NCI-H1694 treated with DMSO at 0.1 percent for 48 hours (cell line): ENCODE results near the gene WWOX.

Experiments
- DNase-seq: peaks from one replicate; lab custom pipeline; 2025; lab: John Stamatoyannopoulos, UW

Gene WWOX

DNA sequence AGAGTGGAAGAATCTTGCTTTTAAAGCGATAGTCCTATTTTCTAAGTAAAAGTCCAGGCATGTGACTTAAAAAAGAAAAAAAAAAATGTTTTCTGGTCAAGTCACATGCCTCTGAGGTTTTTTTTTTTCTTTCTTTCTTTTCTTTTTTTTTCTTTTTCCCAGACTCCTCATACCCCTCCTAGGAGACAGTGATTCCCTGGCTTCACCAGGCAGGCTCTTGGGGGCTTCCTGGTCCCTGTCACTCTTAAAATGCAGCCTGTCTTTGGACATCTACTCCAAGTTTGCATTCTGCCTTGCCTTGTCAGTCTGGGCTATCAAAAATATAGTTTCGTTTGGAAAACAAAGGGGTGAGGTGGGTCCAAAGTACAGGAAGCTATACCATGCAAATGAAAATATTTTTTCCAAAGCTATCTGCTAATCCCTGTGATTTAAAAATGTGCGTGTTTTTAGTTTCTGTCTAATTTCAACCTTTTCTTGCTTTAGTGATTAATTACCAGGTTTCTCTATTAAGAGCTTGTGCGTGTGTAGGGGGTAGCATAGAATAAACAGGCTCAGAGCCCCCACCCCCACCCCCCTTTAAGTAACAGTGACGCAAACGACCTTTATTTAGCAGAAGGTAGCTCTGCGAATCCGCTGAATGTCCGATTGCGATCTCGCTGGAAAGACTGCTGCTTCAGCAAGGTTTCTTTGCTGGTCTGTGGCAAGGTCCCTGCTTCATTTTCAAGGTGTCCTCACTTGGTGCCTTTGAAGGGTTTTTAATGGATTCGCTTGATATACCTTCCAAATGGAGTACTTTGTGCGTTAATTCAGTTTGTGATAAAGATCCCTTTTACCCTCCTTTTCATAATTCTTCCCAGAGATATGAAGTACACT lies 510.2 kb downstream of the WWOX start:
- DNase-seq: no peak

GRCh38 chr16:78611318-78611717 lies 511.9 kb downstream of the WWOX start:
- DNase-seq: no peak

DNA sequence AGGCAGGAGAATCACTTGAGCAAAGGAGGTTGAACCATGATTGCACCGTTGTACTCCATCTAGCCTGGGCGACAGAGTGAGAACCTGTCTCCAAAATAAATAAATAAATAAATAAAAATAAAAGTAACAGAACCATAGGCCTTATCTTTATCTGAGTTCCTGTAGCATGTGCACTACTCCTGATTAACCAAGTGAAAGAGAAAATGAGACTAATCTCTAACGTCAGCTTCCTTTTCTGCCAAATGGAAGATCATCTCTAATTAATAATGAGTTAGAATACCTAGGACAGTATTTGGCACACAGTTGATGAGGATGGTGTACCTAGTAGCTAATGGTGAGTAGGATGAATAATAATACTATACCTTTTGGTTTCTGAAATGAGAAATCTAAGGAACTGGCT lies 520.4 kb downstream of the WWOX start:
- DNase-seq: no peak

- DNase-seq: no peak
These were observed 520.8 kb downstream of the WWOX start for GRCh38 chr16:78620291-78620690.

GRCh38 chr16:78623796-78624195 lies 524.3 kb downstream of the WWOX start:
- DNase-seq: no peak

DNA sequence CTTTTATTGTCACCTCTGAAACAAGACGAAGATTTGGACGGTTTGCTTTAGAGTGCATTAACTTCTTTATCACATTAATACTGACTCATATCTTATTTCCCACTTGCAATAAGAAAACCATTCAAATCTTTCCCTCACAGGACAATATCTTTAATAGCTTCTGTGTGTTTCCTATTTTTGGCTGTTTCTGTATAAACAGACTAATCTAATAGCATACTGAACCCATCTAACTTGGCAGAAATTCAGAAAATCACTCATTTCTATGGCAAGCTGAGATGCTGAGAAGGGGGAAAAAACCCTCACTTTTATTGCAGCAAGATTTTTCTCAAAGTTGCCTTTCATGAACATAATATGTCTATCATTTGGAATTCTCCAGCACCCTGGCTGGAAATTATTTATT lies 524.9 kb downstream of the WWOX start:
- DNase-seq: no peak

DNA sequence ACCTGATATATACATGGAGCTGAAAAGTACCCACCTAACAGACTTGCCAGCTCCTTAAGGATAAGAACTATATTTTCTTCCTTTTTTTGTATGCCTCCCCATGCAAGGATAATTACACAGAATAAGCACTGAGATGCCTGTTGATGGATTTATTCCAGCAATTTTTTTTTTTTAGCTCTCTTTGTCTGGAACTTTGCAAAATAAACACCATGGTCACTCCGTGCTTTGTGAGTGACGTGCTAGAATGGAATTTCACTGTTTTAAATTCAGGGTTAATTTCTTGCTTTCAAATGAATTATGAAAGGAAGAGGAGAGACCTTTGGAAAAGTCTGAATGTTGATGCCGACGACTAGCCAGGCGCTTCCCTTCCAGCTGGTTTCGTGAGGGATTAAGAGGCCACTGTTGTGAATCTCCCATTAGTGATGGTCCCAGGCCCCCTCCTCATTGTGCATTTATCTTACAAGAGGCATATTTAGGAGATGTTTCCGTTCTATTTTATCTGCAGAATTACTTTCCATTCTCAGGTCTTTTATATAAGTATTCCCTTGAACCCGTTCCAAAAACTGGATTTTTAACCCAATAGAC lies 529.1 kb downstream of the WWOX start:
- no peak for DNase-seq

- DNase-seq: no peak
These were observed 529.7 kb downstream of the WWOX start for GRCh38 chr16:78629173-78629572.

- DNase-seq: no peak
These were observed 530.6 kb downstream of the WWOX start for GRCh38 chr16:78630102-78630501.

GRCh38 chr16:78633551-78633950 lies 534.1 kb downstream of the WWOX start:
- DNase-seq: no peak

DNA sequence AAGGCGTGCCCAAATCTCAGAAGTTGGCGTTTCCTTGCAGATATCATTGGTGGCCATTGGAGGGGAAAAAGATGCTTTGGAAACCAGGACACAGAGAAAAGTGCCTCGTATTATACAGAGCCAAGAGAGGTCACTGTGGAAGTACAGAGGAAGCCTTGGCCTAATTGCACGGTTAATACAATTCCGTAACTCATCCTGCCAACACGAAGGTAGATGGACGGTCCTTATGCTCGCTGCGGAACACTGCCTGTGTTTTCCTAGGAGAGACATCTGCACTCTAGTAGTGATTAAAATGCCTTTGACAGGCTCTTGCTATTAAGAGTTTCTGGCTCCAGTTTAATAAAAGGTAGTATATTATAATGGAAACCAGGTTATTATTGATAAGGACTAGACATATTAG lies 536.4 kb downstream of the WWOX start:
- no peak for DNase-seq

- DNase-seq: no peak
These were observed 538.9 kb downstream of the WWOX start for GRCh38 chr16:78638371-78638770.

DNA sequence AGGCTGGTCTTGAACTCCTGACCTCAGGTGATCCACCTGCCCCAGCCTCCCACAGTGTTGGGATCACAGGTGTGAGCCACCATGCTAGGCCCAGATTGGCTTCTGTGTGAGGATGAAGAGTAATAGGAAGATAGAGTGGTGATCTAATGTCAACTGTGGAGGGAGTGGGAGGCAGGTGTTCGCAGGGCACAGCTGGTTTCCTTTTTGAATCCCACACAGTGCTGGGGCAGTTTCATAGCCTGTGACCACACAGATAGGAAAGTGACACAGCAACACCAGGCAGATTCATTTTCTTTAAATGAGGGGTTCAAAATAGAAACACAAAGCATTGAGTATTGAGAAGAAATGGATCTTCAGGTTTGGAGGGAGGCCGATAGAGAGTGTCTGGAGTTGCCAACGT lies 540.3 kb downstream of the WWOX start:
- no peak for DNase-seq

- no peak for DNase-seq
These were observed 541.4 kb downstream of the WWOX start for GRCh38 chr16:78640886-78641285.

- no peak for DNase-seq
These were observed 542.0 kb downstream of the WWOX start for GRCh38 chr16:78641433-78641832.

GRCh38 chr16:78642621-78643285 lies 543.3 kb downstream of the WWOX start:
- no peak for DNase-seq

- DNase-seq: no peak
These were observed 546.2 kb downstream of the WWOX start for GRCh38 chr16:78645657-78646056.

GRCh38 chr16:78647019-78647418 lies 547.6 kb downstream of the WWOX start:
- no peak for DNase-seq

DNA sequence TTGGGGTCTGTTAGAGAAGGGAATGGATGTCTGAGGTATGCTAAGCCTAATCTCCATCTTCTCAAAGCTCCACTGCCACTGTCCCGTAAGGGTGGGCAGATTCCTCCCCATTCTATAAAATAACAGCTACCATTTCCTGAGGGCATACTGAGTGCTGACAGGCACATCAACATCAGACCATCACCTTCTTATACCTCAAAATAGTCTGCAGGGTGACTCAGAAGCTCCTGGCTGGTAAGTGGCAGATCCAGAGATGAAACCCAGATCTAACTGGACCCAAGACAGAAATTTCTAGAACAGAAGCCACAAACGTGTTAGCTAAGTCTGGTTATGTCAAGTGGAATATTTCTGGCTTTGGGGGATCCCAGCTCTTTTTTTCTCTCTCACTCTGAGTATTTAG lies 548.0 kb downstream of the WWOX start:
- DNase-seq: no peak

- DNase-seq: no peak
These were observed 549.1 kb downstream of the WWOX start for GRCh38 chr16:78648517-78648916.

DNA sequence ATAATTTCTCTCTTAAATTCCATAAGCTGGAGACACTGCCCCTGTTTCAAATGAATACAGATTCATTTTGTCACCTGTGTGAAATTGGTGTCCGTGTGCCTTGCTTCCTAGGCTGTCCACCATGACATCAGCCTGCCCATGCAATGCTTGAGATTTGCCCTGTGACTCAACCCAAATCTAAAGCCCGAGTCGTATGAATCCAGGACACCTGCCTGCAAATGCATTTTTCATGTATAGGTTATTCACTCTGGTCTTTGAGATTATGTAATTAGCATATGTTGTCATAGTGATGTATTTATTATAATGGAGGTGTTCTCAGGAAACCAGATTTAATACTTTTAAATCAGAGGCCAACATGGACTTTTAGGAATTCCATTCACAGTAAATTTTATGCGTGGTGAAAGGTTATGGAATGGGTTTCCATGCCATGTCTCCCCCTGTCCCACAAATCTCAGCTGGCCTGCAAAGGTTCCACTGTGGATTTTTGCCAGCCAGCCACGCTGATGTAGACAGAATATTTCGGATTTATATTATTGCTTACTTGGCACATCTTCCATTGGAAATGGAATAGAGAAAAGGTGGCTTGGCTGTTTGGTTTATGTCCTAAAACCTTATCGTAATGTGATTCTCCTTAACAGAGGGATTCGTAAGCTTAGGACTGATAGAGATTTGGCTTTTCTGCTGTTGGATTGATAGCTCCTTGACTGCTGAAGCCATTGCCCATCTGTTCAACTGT lies 551.1 kb downstream of the WWOX start:
- DNase-seq: no peak

DNA sequence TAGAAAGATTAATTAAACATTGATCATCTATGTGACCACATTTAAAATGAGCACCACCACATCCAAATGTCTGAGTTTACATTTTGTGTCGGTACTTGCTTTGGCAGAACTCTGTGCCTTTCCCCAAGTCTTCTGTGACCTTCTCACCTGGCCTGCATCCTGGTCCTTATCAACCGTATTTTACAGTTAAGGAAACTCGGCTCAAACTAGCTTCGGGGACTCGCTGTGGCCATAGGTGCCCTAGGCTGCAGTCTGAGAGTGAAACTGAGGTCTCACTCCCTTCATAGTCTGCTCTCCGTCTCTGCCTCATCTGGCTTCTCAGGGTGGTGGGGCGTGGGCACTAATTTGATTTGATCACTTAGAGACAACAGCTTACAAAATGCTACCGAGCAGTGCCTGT lies 555.5 kb downstream of the WWOX start:
- DNase-seq: no peak
